Body of pancreas (tissue), 4 donors: ENCODE results near the gene ARHGEF11. TPM values are rescaled to one million over a fixed set of nuclear protein-coding genes. Genes with fewer than 3 reads are reported as not detected.

Source experiments
- ATAC-seq: fragments of 150-250 bp; one replicate; pipeline ENCODE4 v1.9.1; 2016
- DNase-seq, 4 donors: peaks; one replicate each; pipeline ENCODE4 v3.0.0-alpha.2; 2019
- H3K27ac ChIP-seq, 4 donors: fragments of 200-600 bp; sonication (generic); 1 replicate in 3 of 4; 2 replicates in 1 of 4; pipeline versions ENCODE4 v1.5.1 to v1.6.1; 2016 to 2019; ENCODE audit warnings: mild to moderate bottlenecking in 1 of 4, mixed read lengths in 1 of 4, moderate library complexity in 1 of 4
- H3K27me3 ChIP-seq, 2 donors: fragments of 200-600 bp; sonication (generic); one replicate each; pipeline ENCODE4 v1.6.0; 2016; ENCODE audit warnings: mild to moderate bottlenecking in 1 of 2
- H3K36me3 ChIP-seq, 2 donors: fragments of 200-600 bp; sonication (generic); replicated peaks in 1 of 2; 2 replicates each; pipeline ENCODE4 v1.5.1; 2016; ENCODE audit warnings: low read depth in 2 of 2; ENCODE audit not compliant: insufficient read depth in 1 of 2
- H3K4me1 ChIP-seq: fragments of 200-600 bp; sonication (generic); one replicate; pipeline ENCODE4 v1.6.0; 2016
- H3K4me3 ChIP-seq, 2 donors: fragments of 200-600 bp; sonication (generic); 1 replicate in 1 of 2; 2 replicates in 1 of 2; pipeline ENCODE4 v1.5.1; 2016 to 2019
- H3K9me3 ChIP-seq, 3 donors: fragments of 200-600 bp; sonication (generic); 1 replicate in 2 of 3; 2 replicates in 1 of 3; pipeline ENCODE4 v1.5.1; 2016
- POLR2A ChIP-seq, 3 donors: fragments of 450-650 bp; IDR thresholded peaks; one replicate each; pipeline ENCODE4 v1.6.1; 2016; ENCODE audit warnings: antibody characterized with exemption in 3 of 3, mild to moderate bottlenecking in 2 of 3
- whole genome bisulfite sequencing, 2 donors: methylation state at CpG; one replicate each; pipeline ENCODE4 v1.1.5; 2017; 5-methylcytosine and 5-hydroxymethylcytosine counted together
- intact Hi-C: fragments of 100-400 bp; cut with DNase I; formaldehyde crosslinking; loops from one replicate; pipeline ENCODE4 v1.15.1; 2023
- total RNA-seq, 2 donors: library from RNA; depleted of rRNA; stranded (reverse); fragments of >200 nt; gene quantifications; one replicate each; pipeline ENCODE4 v1.1.0, GENCODE V29; 2016
- TF ChIP-seq, protein P1 (sequence below), 7 experiments: fragments of 450-650 bp in 4 of 7; fragments of 200-600 bp in 3 of 7; sonication (generic) in 3 of 7; IDR thresholded peaks; one replicate each; pipeline ENCODE4 v1.5.1; 2016 to 2019; ENCODE audit warnings: antibody characterized with exemption in 7 of 7

The ARHGEF11 gene
- total RNA-seq, 2 donors from 2014 or later = 17.9 to 29.7 TPM

DNA sequence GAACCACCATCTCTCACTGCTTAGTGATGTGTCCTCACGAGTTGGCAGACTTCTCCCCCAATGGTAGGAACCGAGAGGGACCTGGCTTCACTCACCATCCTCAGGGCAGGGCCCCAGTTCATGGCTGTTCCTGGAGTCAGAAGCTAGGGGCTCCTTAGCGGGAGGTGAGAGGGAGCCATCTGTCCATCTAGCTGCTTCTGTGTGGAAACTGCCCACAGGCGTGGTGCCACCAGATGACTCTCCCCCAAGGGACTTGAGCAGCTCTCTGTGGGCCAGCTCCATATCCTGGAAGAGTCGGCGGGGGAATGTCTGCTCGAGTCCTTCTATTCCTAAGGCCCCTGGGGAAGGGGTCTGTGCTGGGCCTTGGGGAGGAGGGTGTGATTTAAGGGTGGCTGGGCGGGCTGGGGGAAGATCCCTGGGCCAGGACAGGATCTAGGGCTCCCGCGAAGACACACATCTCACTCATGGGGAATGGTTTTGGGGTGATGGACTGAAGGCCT is 108.8 kb downstream of the ARHGEF11 start:
- peaks cover 0 to 16% of the 10 kb centered on the region in 2 donors for H3K36me3 ChIP-seq
- no peak overlapping the region for H3K4me3 ChIP-seq
- H3K4me1 ChIP-seq = peaks cover 3% of the 10 kb centered on the region
- intact Hi-C loops = no loop called here
- DNase-seq (no peak), ATAC-seq (no peak)
- H3K9me3 ChIP-seq = no peaks in the 10 kb centered on the region
- H3K27me3 ChIP-seq = no peaks in the 10 kb centered on the region
- TF ChIP-seq, protein P1, sequence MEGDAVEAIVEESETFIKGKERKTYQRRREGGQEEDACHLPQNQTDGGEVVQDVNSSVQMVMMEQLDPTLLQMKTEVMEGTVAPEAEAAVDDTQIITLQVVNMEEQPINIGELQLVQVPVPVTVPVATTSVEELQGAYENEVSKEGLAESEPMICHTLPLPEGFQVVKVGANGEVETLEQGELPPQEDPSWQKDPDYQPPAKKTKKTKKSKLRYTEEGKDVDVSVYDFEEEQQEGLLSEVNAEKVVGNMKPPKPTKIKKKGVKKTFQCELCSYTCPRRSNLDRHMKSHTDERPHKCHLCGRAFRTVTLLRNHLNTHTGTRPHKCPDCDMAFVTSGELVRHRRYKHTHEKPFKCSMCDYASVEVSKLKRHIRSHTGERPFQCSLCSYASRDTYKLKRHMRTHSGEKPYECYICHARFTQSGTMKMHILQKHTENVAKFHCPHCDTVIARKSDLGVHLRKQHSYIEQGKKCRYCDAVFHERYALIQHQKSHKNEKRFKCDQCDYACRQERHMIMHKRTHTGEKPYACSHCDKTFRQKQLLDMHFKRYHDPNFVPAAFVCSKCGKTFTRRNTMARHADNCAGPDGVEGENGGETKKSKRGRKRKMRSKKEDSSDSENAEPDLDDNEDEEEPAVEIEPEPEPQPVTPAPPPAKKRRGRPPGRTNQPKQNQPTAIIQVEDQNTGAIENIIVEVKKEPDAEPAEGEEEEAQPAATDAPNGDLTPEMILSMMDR (IDR thresholded peaks at IDR 0.05) = no peak
- no peak for TF ChIP-seq POLR2A (IDR thresholded peaks at IDR 0.05)
- WGBS, 2 donors = 82 to 84% methylated on average over 6 to 10 of the region's 10 CpGs
- H3K27ac ChIP-seq = no peak overlapping the region

DNA sequence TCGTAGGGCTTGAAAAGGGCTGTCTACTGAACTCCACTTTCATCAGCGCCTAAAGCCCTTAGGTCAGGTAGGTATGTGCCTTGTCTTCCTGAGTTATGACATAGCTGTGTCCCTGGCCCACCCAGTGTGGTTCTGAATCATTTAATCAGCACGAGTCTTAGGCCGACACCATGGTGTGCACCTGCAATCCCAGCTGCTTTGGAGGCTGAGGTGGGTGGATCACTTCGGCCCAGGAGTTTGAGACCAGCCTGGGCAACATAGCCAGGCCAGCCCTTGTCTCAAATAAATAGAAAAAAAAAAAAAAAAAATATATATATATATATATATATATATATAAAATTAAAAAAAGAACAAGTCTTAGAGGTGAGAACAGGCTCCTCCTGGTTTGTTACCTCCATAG is 109.4 kb downstream of the ARHGEF11 start:
- H3K36me3 ChIP-seq = peaks cover 0 to 10% of the 10 kb centered on the region in 2 donors
- 83 to 97% methylated on average over 5 of the region's 5 CpGs for WGBS, 2 donors

GRCh38 chr1:156935505-156936128 is 109.9 kb downstream of the ARHGEF11 start:
- intact Hi-C loops = no loop called here
- H3K4me3 ChIP-seq = no peak overlapping the region
- ATAC-seq = no peak
- no peaks in the 10 kb centered on the region for H3K27me3 ChIP-seq
- H3K27ac ChIP-seq = no peak overlapping the region
- TF ChIP-seq POLR2A (IDR thresholded peaks at IDR 0.05) = no peak
- TF ChIP-seq, protein P1 (IDR thresholded peaks at IDR 0.05) = no peak
- 90 to 91% methylated on average over 15 to 17 of the region's 17 CpGs for WGBS, 2 donors
- H3K4me1 ChIP-seq = peaks cover 7% of the 10 kb centered on the region
- DNase-seq = no peak
- no peaks in the 10 kb centered on the region for H3K9me3 ChIP-seq
- H3K36me3 ChIP-seq = peaks cover 0 to 10% of the 10 kb centered on the region in 2 donors

More for the DNA sequence above, 109.4 kb downstream of the ARHGEF11 start:
- DNase-seq (no peak), ATAC-seq (no peak)
- H3K9me3 ChIP-seq = no peaks in the 10 kb centered on the region
- no peak overlapping the region for H3K27ac ChIP-seq
- no peak overlapping the region for H3K4me3 ChIP-seq
- peaks cover 7% of the 10 kb centered on the region for H3K4me1 ChIP-seq
- H3K27me3 ChIP-seq = no peaks in the 10 kb centered on the region
- intact Hi-C loops = no loop called here
- no peak for TF ChIP-seq POLR2A (IDR thresholded peaks at IDR 0.05)
- TF ChIP-seq, protein P1 (IDR thresholded peaks at IDR 0.05) = no peak

GRCh38 chr1:156933136-156933535 is 112.4 kb downstream of the ARHGEF11 start:
- Histone ChIP-seq H3K36me3 (no peaks in the 10 kb centered on the region), H3K4me1 (peaks cover 7% of the 10 kb centered on the region), H3K9me3 (no peaks in the 10 kb centered on the region), H3K4me3 (no peak overlapping the region), H3K27ac (no peak overlapping the region), H3K27me3 (no peaks in the 10 kb centered on the region)
- no peak for ATAC-seq
- DNase-seq = no peak
- WGBS, 2 donors = 74 to 79% methylated on average over 6 of the region's 6 CpGs
- TF ChIP-seq, protein P1 (IDR thresholded peaks at IDR 0.05) = no peak
- no peak for TF ChIP-seq POLR2A (IDR thresholded peaks at IDR 0.05)
- intact Hi-C loops = no loop called here
